Measurements from ENCODE around the gene DNMBP. TPM values are rescaled to one million over a fixed set of nuclear protein-coding genes. Genes with fewer than 3 reads are reported as not detected.
"Not testable (repeated sequence)": the region's sequence is repeated elsewhere in the genome, so short reads cannot be mapped to it uniquely, and the experiment has no call there.

The DNMBP gene
- total and polyA plus RNA-seq, 2 experiments from 2014 or later, result 13.9 to 18.2 TPM

DNA sequence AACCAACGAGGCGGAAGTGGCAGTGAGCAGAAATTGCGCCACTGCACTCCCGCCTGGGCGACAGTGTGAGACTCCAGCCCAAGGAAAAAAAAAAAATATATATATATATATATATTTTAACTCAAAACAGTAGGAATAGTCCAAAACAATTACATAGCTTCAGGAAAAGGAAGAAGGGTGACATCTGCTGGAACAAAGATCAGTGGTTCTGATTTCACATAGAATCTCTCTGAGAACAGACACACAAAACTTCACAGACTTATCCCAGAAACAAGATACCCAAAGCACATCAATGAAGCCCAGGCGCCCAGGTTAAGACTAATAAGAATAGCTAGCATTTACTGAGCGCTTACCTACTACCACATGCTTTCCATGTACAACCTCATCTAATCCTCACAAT, 45.0 kb downstream of the DNMBP start:
- Histone ChIP-seq H3K4me1 (ENCODE audit: insufficient read depth) (peaks cover 8% of the 10 kb centered on the region), H4K20me1 (ENCODE audit: insufficient read depth, poor library complexity, severe bottlenecking) (no peaks in the 10 kb centered on the region), H3K9me3 (ENCODE audit: low read depth) (no peaks in the 10 kb centered on the region), H2AFZ (no peak overlapping the region), H3K27me3 (no peaks in the 10 kb centered on the region), H3K27ac (peak overlapping the region; percentile 10), H3K4me3 (no peak overlapping the region), H3K79me2 (peaks cover 8% of the 10 kb centered on the region), H3K4me2 (no peak overlapping the region), H3K36me3 (replicated peaks; ENCODE audit: insufficient read depth, low read depth) (no peaks in the 10 kb centered on the region), H3K9me2 (replicated peaks; ENCODE audit: insufficient read depth) (no peaks in the 10 kb centered on the region)
- DNase-seq (ENCODE audit: low spot score), result no peak
- 93% methylated on average over 7 of the region's 7 CpGs for WGBS (ENCODE audit: low lambda C conversion rate, missing lambda C conversion rate)
- TF ChIP-seq EZH2 (IDR thresholded peaks at IDR 0.05; ENCODE audit: borderline replicate concordance), result no peak
- no peak for TF ChIP-seq EZH2phosphoT487 (IDR thresholded peaks at IDR 0.05; ENCODE audit: low read depth, severe bottlenecking, unreplicated experiment)
- TF ChIP-seq, protein P1, sequence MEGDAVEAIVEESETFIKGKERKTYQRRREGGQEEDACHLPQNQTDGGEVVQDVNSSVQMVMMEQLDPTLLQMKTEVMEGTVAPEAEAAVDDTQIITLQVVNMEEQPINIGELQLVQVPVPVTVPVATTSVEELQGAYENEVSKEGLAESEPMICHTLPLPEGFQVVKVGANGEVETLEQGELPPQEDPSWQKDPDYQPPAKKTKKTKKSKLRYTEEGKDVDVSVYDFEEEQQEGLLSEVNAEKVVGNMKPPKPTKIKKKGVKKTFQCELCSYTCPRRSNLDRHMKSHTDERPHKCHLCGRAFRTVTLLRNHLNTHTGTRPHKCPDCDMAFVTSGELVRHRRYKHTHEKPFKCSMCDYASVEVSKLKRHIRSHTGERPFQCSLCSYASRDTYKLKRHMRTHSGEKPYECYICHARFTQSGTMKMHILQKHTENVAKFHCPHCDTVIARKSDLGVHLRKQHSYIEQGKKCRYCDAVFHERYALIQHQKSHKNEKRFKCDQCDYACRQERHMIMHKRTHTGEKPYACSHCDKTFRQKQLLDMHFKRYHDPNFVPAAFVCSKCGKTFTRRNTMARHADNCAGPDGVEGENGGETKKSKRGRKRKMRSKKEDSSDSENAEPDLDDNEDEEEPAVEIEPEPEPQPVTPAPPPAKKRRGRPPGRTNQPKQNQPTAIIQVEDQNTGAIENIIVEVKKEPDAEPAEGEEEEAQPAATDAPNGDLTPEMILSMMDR (IDR thresholded peaks at IDR 0.05; ENCODE audit: poor library complexity), result peak; percentile 43

DNA sequence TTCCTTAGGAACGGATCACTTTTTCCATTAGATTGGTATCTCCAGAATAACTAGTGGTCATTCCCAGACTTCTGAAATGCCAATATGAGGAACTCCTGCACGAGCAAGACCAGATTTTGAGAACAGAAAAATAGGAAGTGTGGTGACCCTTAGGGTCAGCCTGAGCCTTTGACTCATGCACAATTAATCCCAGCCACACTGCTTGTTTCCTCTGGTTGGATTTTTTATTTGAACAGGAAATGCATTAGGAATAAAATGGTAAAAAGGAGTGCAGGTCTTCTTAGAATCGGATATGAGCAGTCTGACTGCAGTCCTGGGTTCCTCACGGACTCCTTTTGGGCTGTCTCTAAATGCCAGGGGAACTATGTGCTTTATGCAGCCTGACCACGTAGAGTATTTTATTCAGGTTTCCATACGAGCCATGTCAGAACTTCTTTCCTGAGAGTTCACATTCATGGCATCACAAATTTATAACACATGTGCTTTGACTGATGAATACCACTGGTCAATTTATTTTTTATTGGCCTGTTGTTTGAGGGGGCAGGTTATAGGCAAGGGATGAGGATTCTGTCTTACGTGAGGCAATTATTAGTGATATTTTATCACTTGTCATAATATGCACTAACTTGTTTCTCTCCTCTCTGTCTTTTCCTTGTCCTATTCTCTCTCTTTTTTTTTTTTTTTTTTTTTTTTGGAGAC, 46.1 kb downstream of the DNMBP start:
- not testable (repeated sequence) for H3K9me2 ChIP-seq (replicated peaks; ENCODE audit: insufficient read depth); DNase-seq (ENCODE audit: low spot score); H2AFZ ChIP-seq; H3K4me1 ChIP-seq (ENCODE audit: insufficient read depth); H3K79me2 ChIP-seq; H3K27me3 ChIP-seq; H3K36me3 ChIP-seq (replicated peaks; ENCODE audit: insufficient read depth, low read depth); H3K27ac ChIP-seq; H3K9me3 ChIP-seq (ENCODE audit: low read depth); H4K20me1 ChIP-seq (ENCODE audit: insufficient read depth, poor library complexity, severe bottlenecking); H3K4me2 ChIP-seq; H3K4me3 ChIP-seq
- 73% methylated on average over 4 of the region's 7 CpGs for WGBS (ENCODE audit: low lambda C conversion rate, missing lambda C conversion rate)

DNA sequence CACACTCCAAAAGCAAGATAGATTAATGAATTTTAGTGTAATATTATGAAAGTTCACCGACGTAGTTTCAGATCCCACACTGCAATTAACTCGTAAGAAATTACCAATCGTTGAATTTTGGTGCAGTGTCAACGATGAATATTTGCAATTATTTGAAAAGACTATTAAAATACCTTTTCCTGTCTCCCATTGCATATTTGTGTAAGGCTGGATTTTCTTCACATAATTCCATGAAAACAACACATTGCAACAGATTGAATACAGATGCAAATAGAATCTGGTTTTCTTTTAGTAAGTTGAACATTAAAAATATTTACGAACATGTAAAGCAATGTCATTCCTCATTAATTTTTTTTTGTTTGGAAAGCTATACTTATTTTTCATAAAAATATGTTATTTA, 50.9 kb downstream of the DNMBP start:
- Histone ChIP-seq H3K27me3 (no peaks in the 10 kb centered on the region), H3K4me2 (no peak overlapping the region), H3K36me3 (replicated peaks; ENCODE audit: insufficient read depth, low read depth) (no peaks in the 10 kb centered on the region), H3K9me3 (ENCODE audit: low read depth) (no peaks in the 10 kb centered on the region), H4K20me1 (ENCODE audit: insufficient read depth, poor library complexity, severe bottlenecking) (no peaks in the 10 kb centered on the region), H2AFZ (no peak overlapping the region), H3K9me2 (replicated peaks; ENCODE audit: insufficient read depth) (no peaks in the 10 kb centered on the region), H3K79me2 (peaks cover 11% of the 10 kb centered on the region), H3K4me1 (ENCODE audit: insufficient read depth) (peaks cover 5% of the 10 kb centered on the region), H3K4me3 (no peak overlapping the region), H3K27ac (no peak overlapping the region)
- 87% methylated on average over 6 of the region's 6 CpGs for WGBS (ENCODE audit: low lambda C conversion rate, missing lambda C conversion rate)
- TF ChIP-seq EZH2phosphoT487 (IDR thresholded peaks at IDR 0.05; ENCODE audit: low read depth, severe bottlenecking, unreplicated experiment), result no peak
- no peak for TF ChIP-seq EZH2 (IDR thresholded peaks at IDR 0.05; ENCODE audit: borderline replicate concordance)
- TF ChIP-seq, protein P1 (IDR thresholded peaks at IDR 0.05; ENCODE audit: poor library complexity), result no peak
- DNase-seq (ENCODE audit: low spot score), result no peak

DNA sequence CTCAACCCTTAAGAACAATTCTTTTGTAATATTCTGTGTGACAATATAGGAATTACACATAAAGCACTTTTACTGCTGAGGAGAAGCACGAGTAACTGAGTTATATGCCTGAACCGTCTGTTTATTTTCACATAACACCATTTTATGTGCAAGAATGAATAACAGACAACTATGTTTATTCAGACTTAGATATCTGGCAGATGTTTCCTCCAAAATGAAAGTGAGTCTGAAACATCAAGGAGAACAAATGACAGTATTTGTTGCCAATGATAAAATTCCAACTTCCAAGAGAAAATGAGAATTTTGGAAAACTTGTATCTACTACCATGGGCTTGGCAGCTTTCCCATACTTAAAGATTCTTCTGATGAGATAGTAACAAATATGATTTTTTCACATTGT, 51.4 kb downstream of the DNMBP start:
- H3K79me2 ChIP-seq, result peaks cover 15% of the 10 kb centered on the region
- TF ChIP-seq EZH2phosphoT487 (IDR thresholded peaks at IDR 0.05; ENCODE audit: low read depth, severe bottlenecking, unreplicated experiment) (no peak), EZH2 (IDR thresholded peaks at IDR 0.05; ENCODE audit: borderline replicate concordance) (no peak)
- TF ChIP-seq, protein P1 (IDR thresholded peaks at IDR 0.05; ENCODE audit: poor library complexity), result no peak

DNA sequence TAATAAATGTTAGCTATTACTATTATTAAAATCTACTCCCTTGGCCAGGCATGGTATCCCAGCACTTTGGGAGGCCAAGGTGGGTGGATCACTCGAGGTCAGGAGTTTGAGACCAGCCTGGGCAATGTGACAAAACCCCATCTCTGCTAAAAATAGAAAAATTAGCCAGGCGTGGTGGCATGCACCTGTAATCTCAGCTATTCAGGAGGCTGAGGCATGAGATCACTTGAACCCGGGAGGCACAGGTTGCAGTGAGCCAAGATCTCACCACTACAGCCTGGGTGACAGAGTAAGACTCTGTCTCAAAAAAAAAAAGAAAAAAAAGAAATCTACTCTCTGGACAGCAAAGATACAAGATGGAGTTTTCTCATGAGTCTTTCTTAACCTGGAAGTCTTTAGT, 56.2 kb downstream of the DNMBP start:
- H3K9me2 ChIP-seq (replicated peaks; ENCODE audit: insufficient read depth); H3K4me3 ChIP-seq; H4K20me1 ChIP-seq (ENCODE audit: insufficient read depth, poor library complexity, severe bottlenecking); DNase-seq (ENCODE audit: low spot score); H2AFZ ChIP-seq; H3K4me1 ChIP-seq (ENCODE audit: insufficient read depth); H3K9me3 ChIP-seq (ENCODE audit: low read depth); H3K27me3 ChIP-seq; H3K36me3 ChIP-seq (replicated peaks; ENCODE audit: insufficient read depth, low read depth); H3K4me2 ChIP-seq; H3K27ac ChIP-seq: not testable (repeated sequence)
- H3K79me2 ChIP-seq, result peaks cover 44% of the 10 kb centered on the region
- WGBS (ENCODE audit: low lambda C conversion rate, missing lambda C conversion rate), result 99% methylated on average over 3 of the region's 3 CpGs

More for the DNA sequence above, 51.4 kb downstream of the DNMBP start:
- peaks cover 5% of the 10 kb centered on the region for H3K4me1 ChIP-seq (ENCODE audit: insufficient read depth)
- H3K4me3 ChIP-seq, result no peak overlapping the region
- WGBS (ENCODE audit: low lambda C conversion rate, missing lambda C conversion rate), result 51% methylated on average over 2 of the region's 2 CpGs
- no peaks in the 10 kb centered on the region for H4K20me1 ChIP-seq (ENCODE audit: insufficient read depth, poor library complexity, severe bottlenecking)
- DNase-seq (ENCODE audit: low spot score), result no peak
- H3K27ac ChIP-seq, result no peak overlapping the region
- H3K9me2 ChIP-seq (replicated peaks; ENCODE audit: insufficient read depth), result no peaks in the 10 kb centered on the region
- H2AFZ ChIP-seq, result no peak overlapping the region
- peak overlapping the region; percentile 33 for H3K4me2 ChIP-seq
- H3K9me3 ChIP-seq (ENCODE audit: low read depth), result no peaks in the 10 kb centered on the region
- no peaks in the 10 kb centered on the region for H3K27me3 ChIP-seq
- H3K36me3 ChIP-seq (replicated peaks; ENCODE audit: insufficient read depth, low read depth), result no peaks in the 10 kb centered on the region

Measured in hepatocyte (in vitro differentiated cells).